Liver (tissue), 3 donors: ENCODE results near the gene KCNC2.

Source experiments
- EGR1 ChIP-seq, 2 donors: IDR thresholded peaks; 2 replicates each; pipeline ENCODE4 v1.6.1; 2016 to 2018; ENCODE audit warnings: antibody characterized with exemption in 2 of 2, low read depth in 2 of 2
- FOXA1 ChIP-seq: IDR thresholded peaks from 2 replicates; pipeline ENCODE4 v1.6.1; 2016; ENCODE audit warnings: antibody characterized with exemption
- GABPA ChIP-seq, 2 donors: IDR thresholded peaks in 1 of 2; conservative IDR thresholded peaks in 1 of 2; 2 replicates each; pipeline ENCODE4 v1.6.1; 2016; ENCODE audit warnings: antibody characterized with exemption in 2 of 2, mild to moderate bottlenecking in 1 of 2, moderate library complexity in 1 of 2
- JUND ChIP-seq, 2 donors: IDR thresholded peaks; 2 replicates each; pipeline ENCODE4 v1.6.1; 2016; ENCODE audit warnings: antibody characterized with exemption in 2 of 2
- NR2F2 ChIP-seq: IDR thresholded peaks from 2 replicates; pipeline ENCODE4 v1.6.1; 2016; ENCODE audit warnings: antibody characterized with exemption
- RAD21 ChIP-seq, 2 donors: IDR thresholded peaks; 2 replicates each; pipeline ENCODE4 v1.6.1; 2016; ENCODE audit warnings: antibody characterized with exemption in 2 of 2, mild to moderate bottlenecking in 2 of 2
- RXRA ChIP-seq, 2 donors: IDR thresholded peaks; 2 replicates each; pipeline ENCODE4 v1.6.1; 2017 to 2018; ENCODE audit warnings: antibody characterized with exemption in 2 of 2, mild to moderate bottlenecking in 1 of 2
- SP1 ChIP-seq: IDR thresholded peaks from 2 replicates; pipeline ENCODE4 v1.6.1; 2018; ENCODE audit warnings: antibody characterized with exemption, mild to moderate bottlenecking
- TAF1 ChIP-seq: conservative IDR thresholded peaks from 2 replicates; pipeline ENCODE4 v1.6.1; 2016; ENCODE audit warnings: antibody characterized with exemption, mild to moderate bottlenecking
- YY1 ChIP-seq: IDR thresholded peaks from 2 replicates; pipeline ENCODE4 v1.6.1; 2016; ENCODE audit warnings: antibody characterized with exemption, mild to moderate bottlenecking
- TF ChIP-seq, protein P1 (sequence below): fragments of 150-350 bp; IDR thresholded peaks from 2 replicates; pipeline ENCODE4 v1.5.1; 2017; ENCODE audit warnings: improper control_type of control experiment, low read depth, low read length; ENCODE audit not compliant: missing input control
- TF ChIP-seq, protein P2 (sequence below): IDR thresholded peaks from 2 replicates; pipeline ENCODE4 v1.6.1; 2016; ENCODE audit warnings: antibody characterized with exemption, mild to moderate bottlenecking
- TF ChIP-seq, protein P3 (sequence below): IDR thresholded peaks from 2 replicates; pipeline ENCODE4 v1.6.1; 2016; ENCODE audit warnings: antibody characterized with exemption
- TF ChIP-seq, protein P4 (sequence below): IDR thresholded peaks from 2 replicates; pipeline ENCODE4 v1.6.1; 2016; ENCODE audit warnings: antibody characterized with exemption
- donor health status: healthy.
- donor health status: healthy.

DNA sequence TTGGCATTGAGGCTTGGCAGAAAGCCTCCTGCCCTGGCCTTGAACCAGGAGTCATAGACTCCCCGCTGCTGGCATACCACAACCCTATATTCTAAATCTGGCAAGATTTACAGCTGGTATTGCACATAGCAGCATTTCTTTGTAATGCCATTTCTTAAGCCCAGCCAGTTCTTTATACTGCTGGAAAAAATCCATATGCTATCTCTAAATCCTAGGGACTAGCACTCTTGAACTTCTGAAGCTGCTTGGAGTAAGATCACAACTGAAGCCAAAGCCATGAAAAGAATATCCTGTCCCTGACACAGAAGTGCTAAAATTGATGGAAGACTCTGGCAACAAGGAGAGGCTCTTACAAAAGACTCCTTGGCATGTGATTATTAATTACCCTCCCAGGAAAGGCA lies 89.3 kb downstream of the KCNC2 start:
- TF ChIP-seq, protein P1, sequence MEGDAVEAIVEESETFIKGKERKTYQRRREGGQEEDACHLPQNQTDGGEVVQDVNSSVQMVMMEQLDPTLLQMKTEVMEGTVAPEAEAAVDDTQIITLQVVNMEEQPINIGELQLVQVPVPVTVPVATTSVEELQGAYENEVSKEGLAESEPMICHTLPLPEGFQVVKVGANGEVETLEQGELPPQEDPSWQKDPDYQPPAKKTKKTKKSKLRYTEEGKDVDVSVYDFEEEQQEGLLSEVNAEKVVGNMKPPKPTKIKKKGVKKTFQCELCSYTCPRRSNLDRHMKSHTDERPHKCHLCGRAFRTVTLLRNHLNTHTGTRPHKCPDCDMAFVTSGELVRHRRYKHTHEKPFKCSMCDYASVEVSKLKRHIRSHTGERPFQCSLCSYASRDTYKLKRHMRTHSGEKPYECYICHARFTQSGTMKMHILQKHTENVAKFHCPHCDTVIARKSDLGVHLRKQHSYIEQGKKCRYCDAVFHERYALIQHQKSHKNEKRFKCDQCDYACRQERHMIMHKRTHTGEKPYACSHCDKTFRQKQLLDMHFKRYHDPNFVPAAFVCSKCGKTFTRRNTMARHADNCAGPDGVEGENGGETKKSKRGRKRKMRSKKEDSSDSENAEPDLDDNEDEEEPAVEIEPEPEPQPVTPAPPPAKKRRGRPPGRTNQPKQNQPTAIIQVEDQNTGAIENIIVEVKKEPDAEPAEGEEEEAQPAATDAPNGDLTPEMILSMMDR = no peak
- TF ChIP-seq, protein P2, sequence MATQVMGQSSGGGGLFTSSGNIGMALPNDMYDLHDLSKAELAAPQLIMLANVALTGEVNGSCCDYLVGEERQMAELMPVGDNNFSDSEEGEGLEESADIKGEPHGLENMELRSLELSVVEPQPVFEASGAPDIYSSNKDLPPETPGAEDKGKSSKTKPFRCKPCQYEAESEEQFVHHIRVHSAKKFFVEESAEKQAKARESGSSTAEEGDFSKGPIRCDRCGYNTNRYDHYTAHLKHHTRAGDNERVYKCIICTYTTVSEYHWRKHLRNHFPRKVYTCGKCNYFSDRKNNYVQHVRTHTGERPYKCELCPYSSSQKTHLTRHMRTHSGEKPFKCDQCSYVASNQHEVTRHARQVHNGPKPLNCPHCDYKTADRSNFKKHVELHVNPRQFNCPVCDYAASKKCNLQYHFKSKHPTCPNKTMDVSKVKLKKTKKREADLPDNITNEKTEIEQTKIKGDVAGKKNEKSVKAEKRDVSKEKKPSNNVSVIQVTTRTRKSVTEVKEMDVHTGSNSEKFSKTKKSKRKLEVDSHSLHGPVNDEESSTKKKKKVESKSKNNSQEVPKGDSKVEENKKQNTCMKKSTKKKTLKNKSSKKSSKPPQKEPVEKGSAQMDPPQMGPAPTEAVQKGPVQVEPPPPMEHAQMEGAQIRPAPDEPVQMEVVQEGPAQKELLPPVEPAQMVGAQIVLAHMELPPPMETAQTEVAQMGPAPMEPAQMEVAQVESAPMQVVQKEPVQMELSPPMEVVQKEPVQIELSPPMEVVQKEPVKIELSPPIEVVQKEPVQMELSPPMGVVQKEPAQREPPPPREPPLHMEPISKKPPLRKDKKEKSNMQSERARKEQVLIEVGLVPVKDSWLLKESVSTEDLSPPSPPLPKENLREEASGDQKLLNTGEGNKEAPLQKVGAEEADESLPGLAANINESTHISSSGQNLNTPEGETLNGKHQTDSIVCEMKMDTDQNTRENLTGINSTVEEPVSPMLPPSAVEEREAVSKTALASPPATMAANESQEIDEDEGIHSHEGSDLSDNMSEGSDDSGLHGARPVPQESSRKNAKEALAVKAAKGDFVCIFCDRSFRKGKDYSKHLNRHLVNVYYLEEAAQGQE = no peak
- no peak for TF ChIP-seq RXRA (IDR thresholded peaks at IDR 0.05)
- no peak for TF ChIP-seq FOXA1
- TF ChIP-seq SP1 = no peak
- TF ChIP-seq GABPA (IDR thresholded peaks at IDR 0.05 in 1 of 2, conservative IDR thresholded peaks at IDR 0.05 in 1 of 2) = no peak
- TF ChIP-seq JUND (IDR thresholded peaks at IDR 0.05) = no peak
- TF ChIP-seq RAD21 (IDR thresholded peaks at IDR 0.05) = no peak
- TF ChIP-seq, protein P3, sequence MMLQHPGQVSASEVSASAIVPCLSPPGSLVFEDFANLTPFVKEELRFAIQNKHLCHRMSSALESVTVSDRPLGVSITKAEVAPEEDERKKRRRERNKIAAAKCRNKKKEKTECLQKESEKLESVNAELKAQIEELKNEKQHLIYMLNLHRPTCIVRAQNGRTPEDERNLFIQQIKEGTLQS = no peak
- TF ChIP-seq, protein P4, sequence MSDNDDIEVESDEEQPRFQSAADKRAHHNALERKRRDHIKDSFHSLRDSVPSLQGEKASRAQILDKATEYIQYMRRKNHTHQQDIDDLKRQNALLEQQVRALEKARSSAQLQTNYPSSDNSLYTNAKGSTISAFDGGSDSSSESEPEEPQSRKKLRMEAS = no peak
- no peak for TF ChIP-seq EGR1 (IDR thresholded peaks at IDR 0.05; ENCODE audit: low read depth in 2 of 2)
- no peak for TF ChIP-seq TAF1
- TF ChIP-seq YY1 = no peak
- no peak for TF ChIP-seq NR2F2
